GM18499 (cell line): ENCODE measurements around the gene VPS13D.
"Not testable (repeated sequence)": the region's sequence is repeated elsewhere in the genome, so short reads cannot be mapped to it uniquely, and the experiment has no call there.

Experiments
- ATAC-seq: cut with Tn5 transposase; IDR thresholded peaks from one replicate; pipeline ENCODE4 v1.9.1; 2021; ENCODE audit warnings: moderate number of reproducible peaks; ENCODE audit not compliant: insufficient read depth, unreplicated experiment

The VPS13D gene

DNA sequence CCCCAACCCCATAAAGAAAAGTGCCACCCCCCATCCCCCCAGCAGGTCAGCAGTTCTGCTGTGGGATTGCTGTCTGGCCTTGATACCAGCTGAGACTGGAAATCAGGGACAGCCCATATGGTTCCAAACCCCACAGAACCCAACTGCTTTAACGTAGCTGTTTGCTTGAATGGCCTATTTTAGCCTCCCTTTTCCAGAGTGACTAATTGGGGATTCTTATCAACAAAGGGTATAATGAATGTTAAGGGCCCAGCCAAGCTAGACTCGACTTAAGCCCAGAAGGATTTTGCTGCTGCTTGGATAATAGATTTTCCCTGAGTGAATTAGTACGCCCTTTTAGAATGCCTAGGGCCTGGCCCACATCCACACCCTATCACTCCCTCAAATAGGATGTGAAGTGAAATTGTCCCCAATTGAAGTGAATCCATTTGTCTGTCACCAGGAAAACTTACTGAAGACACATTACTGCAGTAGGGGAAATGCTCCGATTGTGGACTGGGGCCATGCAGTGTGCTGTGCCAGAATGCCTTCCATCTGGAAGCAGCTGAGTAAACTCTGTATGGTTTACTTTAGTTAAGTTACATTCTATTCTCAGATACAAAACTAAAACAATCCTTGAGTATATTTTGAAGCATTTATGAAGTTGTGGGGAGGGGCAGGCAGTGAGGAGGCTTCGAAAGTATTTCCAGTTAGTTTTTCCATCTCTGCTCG, 231.2 kb downstream of the VPS13D start:
- ATAC-seq = no peak

DNA sequence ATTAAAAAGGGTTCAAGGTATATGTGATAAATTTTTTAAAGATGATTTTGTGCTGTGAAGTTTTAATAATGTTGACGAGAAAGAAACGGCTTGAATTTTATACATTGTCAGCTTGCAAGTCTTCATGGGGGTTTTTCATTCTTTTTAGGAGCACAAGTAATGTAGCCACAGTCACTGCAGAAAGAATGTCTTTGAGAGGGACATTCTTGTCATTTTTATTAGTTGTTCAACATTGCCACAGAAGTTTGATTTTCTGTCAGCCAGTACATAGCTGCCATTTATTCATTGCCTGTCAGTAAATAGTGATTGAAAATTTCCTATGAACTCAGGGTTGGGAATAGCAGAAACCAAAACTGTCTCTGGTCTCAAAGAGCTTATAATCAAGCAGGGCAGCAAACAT, 231.9 kb downstream of the VPS13D start:
- no peak for ATAC-seq

DNA sequence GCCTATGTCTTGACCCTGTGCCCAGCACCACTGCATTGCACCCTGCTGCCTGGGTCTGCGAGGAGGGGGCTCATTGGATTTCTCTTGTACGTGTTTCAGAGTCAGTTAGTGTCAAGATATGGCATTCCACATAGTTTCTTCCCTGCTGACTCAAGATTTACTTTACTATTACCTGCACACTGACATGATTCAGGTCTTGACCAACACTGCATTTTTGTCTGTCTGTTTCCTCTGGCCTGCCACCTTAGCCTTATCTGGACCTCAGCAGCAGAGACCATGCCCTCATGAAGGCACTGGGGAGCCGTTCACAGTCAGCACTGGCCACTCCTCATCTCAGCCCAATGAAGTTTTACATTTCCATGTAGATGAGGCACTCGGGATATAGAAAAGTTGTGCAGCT, 232.8 kb downstream of the VPS13D start:
- no peak for ATAC-seq

DNA sequence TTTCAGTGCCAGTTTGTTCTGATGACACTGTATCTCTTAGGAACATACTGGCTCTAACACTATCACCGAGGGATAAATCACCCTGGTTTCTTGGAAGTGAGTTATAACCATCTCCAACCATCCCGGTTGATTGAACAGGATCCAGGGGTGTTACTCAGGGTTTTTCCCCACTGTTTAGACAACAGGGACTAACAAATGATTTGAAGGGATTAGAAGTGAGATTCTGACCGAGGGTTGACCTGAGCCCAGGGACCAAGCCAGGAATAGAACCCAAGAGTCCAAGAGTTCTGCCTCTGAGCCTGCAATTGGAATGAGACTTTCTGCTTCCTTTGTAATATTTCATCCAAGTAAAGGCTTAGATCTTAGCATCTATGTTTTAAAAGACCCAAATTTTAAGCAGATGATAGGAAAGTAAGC, 234.2 kb downstream of the VPS13D start:
- no peak for ATAC-seq

DNA sequence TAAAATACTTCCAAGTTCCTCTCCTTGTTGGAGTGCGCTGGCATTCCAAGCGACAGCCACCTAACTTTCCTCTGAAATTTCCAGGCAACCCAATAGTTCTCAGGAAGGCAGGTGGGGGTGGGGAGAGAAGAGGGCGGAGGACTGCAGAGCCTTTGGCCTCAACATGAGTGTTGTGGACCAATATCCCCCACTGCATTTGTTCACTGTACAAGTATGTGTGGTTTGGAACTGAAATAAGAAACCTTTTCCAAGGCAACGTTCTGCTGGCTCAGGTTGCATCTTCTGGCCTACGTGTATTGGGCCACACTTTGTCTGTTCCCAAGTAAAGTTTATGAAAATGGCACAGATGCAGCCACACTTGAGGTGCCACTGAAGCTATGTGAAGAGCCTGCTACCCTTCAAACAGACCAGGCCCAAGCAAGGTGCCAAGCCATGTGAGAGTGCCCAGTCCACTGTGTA, 234.8 kb downstream of the VPS13D start:
- no peak for ATAC-seq

DNA sequence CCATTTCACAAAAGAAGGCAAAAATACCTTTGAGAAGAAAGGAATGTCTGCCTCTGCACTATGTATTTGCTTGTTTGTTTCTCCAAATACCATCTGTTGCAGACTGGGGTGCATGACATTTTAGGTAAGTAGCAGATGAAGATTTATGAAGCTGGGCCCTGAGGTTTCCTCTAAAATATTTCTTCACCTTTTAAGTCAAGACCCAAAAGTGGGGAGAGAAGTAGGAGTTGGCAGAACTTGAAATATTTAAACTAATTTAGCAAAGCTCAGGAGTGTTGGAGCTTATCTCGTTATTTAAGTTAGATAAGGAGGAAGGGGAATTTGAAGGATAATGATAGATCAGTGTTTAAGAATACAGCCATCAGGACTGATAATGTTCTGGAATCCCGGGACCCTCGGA, 235.3 kb downstream of the VPS13D start:
- no peak for ATAC-seq

DNA sequence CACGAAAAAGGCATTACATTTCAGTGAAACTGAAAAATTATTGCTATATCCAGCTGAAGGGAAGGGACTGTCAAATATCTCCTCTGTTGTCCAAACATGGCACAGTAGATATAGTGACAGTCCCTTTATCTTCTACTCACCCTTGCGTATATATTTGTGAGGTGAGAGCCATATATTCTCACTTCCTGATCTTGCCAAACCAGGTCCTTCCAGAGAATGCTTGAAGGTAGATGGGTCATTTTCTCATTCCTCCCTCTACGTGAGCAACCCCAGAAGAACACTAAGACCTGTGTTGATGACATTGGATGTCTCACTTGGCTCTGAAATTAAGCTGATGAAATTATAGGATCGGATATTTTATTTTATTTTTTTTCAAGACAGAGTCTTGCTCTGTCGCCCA, 237.0 kb downstream of the VPS13D start:
- ATAC-seq = no peak

DNA sequence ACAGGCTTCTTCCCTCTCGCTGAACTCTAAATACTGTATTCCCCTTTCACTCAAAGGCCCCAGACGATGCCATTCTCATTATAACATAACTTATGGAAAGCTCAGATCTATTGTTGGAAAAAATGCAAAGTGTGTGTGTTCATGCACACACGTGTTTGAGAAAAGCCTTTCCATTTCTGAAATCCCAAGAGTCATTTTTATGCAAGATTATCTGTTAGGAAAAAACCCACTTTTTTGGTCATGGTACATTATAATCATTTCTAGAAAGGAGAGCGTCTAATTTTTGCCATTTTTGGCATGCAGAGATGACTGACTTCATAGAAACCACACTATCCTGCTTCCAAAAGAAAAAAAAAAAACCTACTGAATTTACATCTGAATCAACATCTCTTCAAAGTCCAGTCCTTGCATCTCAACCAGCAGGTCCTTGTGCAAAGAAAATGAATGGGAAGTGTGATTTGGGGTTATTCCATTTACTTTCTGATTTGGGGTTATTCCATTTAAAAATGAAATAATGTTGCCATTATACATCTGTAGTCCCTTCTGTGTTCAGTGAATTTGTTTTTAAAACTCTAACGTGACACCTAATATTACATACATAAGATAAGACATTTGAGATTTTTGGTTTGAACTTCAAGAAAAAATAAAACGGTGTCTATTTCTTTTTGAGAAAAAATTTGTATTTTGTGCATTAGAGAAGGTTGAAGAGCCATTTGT, 237.9 kb downstream of the VPS13D start:
- no peak for ATAC-seq

DNA sequence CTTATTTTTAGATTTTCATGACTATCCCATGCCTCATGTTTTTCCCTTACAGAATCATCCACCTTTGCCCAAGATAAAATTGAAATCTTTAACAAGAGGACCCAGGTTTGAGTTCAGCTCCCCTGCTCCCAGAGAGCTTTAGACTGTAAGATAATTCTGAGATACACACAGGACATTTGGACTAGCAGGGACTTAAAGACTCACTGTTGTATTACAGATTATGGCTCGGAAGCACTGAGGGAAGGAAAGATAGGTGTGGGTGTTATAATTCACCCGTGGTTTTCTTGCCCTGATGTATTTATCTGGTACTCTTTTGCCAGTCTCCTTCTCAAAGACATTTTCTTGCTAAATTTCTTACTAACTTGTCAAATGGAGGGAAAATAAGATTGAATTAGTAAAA, 238.5 kb downstream of the VPS13D start:
- ATAC-seq = no peak

DNA sequence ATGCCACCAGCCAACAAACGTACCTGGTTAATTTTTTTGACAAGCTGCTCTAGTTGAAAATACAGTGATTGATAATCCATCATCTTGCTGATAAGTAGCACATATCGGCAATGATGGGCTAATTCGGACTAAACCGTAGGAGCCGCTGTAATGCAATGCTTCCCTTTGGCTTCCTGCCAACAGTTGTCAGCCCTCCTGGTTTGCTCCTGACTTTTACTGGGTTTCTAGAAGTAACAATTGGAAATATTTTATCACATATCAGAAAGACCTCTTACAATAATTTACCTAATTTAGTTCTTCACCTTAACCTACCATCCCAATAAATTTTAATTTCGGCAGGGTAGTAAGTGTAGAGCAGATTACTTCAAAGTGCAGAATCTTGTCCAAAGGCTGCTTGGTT, 239.7 kb downstream of the VPS13D start:
- no peak for ATAC-seq

DNA sequence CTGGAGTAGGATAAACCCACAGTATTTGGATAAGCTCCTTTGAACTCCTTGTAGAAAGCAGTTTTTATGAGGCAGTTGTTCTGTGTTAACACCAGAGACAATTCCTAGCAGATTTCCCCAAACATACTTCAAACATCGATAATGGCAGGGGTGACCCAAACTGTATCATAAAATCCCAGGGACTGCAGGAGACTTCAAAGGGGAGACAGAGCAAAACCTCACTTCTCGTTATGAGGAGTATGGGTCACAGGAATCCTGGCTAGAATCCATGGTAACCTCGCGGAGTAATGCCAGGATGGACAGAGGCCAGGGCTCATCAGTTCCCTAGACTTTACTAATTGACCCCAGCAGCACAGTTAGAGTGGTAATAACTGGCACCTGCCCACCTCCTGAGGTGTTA, 240.2 kb downstream of the VPS13D start:
- ATAC-seq = no peak

DNA sequence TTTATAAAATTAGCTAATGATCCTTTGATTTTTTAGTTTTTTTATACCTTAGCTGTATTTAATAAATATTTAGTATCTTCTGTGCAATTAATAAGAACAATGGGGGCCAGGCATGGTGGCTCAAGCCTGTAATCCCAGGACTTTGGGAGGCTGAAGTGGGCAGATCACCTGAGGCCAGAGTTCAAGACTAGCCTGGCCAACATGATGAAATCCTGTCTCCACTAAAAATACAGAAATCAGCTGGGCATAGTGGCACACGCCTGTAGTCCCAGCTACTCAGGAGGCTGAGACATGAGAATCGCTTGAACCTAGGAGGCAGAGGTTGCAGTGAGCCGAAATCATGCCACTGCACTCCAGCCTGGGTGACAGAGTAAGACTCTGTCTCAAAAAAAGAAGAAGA, 241.1 kb downstream of the VPS13D start:
- ATAC-seq = not testable (repeated sequence)

DNA sequence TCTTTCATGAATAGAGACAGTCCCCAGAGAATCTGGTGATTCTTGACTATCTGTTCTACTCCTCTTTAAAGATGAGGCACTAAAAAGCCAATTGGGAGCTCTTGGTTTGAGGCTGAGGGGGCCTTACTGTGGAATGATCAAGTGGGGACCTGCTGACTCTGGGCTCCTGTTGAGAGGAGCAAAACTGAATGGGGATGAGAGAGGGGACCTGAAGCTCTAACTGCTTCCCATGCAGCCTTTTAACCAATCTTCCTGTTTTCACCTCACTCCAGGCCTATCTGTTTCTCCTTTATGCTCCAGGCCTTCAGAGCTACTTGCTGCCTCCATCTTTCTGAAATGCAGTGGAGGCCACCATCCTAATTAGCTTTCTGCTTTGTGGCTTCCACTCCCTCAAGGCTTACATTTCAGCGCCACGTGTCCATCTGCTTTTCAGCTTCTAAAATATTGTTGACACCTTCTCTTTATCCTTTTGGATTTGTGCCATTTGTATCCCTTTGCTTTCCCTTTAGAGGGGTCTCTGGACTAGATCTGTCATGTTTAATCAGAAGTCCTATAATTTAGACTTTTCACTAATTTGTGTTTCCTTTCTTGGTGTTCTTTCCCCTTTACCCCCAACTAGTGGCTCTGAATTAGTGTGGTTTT, 242.4 kb downstream of the VPS13D start:
- no peak for ATAC-seq

DNA sequence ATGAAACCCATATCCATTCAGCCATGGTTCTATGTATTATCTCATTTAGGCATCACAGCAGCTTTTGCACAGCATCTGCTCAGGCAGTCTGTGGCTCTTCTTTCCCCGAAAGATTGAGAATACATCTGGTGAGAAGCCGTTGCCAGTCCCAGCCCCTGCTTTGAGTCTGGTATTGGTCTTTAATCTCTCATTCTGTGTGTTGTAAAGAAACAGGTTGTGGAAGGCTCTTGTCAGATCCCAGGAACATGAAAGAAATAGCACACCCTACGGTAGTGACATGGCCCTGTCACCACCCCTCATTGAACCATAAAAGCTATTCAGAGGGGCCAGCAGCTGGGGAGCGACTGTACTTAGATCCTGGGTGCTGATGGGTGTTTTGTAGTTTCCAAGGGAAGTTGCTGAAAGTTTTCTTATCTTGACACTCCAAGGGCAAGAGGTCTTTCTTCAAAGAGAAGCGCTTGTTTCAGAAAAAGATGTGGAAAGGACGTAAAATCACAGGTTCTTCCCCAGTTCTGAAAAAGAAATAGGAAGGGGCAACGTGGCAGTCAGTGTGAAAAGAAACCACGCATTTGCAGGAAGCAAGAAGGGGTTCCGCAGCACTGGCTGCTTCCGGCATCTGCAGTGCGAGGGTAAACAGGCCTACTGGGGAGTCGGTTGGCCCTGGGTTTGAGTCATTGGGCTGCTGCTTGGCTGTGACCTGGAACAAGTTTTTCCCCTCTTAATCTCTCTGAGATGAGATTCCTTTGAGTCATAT, 243.1 kb downstream of the VPS13D start:
- no peak for ATAC-seq

DNA sequence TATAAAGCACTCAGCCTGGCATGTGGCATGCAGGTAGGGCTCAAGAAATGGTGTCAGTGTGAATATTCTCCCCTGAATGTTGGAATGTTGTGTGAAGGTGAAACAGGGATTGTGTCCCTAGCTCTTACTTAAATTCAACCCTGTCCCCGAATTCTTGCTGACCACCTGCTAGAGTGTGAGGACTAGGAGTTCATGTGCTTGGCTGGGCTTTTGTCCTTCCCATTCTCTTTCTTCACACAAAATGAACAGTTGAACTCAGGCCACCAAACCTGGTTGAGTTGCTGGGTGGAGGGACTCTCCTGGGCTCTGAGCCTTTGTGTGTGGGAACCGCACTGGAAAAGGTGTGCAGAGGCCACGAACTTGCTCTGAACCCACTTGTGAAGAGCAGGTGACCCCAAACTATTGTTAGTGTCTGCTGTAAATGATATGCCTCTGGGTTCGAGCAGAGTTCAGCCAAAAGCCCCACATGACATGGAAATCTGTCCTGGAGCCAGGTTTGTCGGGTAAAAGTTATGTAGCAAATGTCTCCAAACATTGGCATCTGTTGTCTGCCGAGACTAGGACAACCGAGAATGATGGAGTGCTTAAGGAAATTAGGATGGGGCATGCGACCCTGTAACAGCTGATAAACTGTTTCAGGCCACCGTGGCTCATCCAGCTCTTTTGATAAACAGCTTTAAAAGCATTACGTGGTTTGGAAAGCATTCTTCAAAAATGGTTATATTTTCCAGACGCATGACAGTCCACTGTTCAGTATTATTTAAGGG, 243.9 kb downstream of the VPS13D start:
- ATAC-seq = no peak

DNA sequence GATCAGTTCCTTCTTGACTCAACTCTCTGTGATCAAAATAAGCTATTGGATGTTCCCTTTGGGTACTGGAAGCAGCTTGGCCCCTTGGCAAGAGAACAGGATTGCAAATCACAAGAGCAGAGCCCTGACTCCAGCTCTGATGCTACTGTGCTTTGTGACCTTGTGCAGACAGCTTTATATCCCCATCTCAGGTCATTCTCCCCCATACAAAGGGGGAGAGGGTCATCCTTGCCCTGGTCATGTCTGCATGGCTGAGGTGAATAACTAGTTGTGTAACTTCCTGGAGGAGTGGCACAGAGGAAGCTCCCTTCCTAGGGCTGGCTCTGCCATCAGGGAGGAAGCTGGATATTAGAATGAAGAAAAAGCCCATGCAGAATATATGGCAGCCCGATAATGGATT, 245.3 kb downstream of the VPS13D start:
- no peak for ATAC-seq

DNA sequence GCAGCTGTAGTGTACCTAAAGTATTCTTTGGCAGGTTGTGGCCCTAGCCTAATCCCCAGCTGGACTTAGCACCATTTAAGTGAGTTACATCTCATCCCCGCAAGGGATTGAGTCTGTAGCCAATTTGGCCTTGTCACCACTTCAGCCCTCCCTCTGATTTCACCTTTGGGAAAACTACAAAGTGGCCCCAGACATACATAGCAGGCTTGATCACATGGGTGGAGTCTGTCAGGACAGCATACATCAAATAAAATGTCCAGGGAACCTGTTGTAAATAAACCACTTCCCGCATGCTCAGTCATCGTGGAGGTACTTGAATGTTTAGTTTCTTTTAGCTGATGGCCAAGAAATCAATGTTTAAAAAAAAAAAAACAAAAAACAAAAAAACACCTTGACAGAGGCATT, 245.7 kb downstream of the VPS13D start:
- ATAC-seq = no peak

DNA sequence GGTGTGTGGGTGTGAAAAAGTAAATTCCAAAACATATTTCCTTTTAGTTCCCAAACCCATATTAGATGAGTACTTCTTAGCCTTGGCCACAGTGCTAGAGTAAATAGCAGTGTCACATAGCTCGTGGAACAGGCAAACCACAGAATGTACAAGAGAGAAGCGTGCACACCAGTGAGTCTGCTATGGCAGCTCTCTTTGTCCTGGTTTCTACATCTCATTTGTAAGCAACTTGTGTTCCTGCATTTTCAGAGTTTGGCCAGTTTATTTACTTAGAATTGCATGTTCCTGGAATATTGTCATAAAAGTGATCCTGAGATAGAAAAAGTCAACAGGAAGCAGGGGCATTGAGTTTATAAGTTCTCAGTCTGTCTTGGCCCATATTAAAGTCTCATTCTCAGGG, 246.1 kb downstream of the VPS13D start:
- ATAC-seq = no peak

DNA sequence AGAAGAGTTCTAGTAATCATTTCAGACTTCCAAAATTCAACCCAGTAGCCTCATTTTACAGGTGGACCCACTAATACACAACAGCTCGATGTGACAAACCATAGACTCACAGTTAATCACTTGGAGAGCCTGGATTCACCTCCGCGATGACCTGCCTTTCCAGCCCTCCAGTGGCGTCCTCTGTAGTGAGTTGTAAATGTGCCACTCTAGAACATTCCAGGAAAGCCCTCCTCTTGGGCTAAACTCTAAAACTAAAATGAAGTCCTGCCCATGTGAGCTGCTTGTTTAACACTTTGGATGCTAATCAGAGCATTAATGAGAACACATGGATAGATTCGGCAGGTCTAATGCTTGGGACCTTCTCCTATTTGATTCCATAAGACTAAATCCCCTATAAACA, 247.5 kb downstream of the VPS13D start:
- no peak for ATAC-seq

DNA sequence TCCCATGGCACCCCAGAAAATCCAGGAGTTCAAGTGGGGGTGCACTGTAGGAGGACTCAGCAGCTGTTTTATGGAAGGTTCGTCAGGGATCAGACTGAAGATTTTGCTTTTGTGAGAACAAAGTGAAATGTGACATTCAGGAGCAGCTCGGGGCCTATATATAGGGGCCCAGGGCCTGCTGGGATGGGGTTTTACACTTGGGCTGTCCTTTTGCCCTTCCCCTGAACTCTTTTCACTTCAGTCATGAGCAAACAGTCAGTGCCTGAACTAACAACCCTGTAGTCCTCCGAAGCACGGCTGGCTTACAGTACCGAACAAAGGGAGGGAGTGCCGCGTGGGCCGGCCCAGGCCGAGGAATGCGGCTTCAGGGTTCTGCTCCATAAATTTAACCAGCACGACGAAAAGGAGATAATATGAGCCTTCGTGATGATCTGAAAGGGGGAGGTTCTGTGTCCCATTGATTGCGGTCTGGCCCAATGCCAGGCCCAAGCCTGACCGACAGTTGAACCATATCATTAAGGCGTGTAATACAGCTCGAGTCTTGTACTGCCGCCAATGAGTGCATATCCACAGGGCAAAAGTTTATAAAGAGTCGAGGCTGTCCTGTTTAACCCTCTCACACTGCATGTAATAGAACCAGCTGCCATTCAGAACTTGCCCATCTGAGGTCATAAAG, 248.2 kb downstream of the VPS13D start:
- ATAC-seq = no peak
